Lower leg skin (tissue), 3 donors: ENCODE measurements around the gene SPINK4.

Experiments
- POLR2A ChIP-seq, 2 donors: fragments of 450-650 bp; IDR thresholded peaks; one replicate each; pipeline ENCODE4 v1.6.1; 2016 to 2017; ENCODE audit warnings: antibody characterized with exemption in 2 of 2, mild to moderate bottlenecking in 1 of 2, moderate library complexity in 1 of 2
- TF ChIP-seq, protein P1 (sequence below), 3 donors: fragments of 450-650 bp; IDR thresholded peaks; one replicate each; pipeline ENCODE4 v1.5.1; 2016; ENCODE audit warnings: antibody characterized with exemption in 3 of 3, mild to moderate bottlenecking in 3 of 3, moderate library complexity in 2 of 3

- TF ChIP-seq, protein P1, sequence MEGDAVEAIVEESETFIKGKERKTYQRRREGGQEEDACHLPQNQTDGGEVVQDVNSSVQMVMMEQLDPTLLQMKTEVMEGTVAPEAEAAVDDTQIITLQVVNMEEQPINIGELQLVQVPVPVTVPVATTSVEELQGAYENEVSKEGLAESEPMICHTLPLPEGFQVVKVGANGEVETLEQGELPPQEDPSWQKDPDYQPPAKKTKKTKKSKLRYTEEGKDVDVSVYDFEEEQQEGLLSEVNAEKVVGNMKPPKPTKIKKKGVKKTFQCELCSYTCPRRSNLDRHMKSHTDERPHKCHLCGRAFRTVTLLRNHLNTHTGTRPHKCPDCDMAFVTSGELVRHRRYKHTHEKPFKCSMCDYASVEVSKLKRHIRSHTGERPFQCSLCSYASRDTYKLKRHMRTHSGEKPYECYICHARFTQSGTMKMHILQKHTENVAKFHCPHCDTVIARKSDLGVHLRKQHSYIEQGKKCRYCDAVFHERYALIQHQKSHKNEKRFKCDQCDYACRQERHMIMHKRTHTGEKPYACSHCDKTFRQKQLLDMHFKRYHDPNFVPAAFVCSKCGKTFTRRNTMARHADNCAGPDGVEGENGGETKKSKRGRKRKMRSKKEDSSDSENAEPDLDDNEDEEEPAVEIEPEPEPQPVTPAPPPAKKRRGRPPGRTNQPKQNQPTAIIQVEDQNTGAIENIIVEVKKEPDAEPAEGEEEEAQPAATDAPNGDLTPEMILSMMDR (IDR thresholded peaks at IDR 0.05): no peak
- TF ChIP-seq POLR2A (IDR thresholded peaks at IDR 0.05): no peak
These were observed 17.9 kb upstream of the SPINK4 start for GRCh38 chr9:33222031-33222430.
